Measurements from ENCODE around the gene PSAP.

DNA sequence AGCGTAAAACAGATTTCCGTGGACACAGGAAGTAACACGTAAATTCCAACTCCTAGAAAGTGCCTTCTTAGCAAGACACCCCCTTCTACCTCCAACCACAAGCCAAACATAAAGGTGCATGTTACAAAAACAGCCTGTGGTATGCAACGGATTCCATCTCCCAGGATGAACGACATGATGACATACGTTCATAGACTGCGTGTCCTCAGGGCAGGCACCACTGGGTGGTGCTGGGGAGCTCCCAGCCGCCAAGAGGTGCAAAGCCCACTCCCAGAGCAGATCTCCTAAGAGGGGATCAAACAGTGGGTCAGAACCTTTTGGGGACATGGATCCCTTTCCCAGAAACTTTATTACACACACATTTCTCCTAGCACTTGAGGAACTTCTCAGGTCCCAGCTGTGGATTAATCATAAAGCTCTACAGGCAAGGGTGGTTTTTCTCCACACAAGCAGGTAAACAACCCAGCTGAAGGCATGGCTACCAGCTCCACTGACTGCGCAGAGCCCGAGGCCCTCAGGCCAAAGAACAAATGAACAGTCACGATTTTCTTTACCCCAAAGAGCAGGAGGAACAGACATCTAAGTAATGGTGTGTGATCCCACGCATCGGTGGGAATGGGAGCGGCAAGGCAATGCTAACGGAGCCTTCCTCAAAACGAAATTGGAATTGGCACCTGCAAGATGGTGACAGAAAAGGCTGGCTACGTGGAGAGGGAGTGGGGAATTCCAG, 13.8 kb downstream of the PSAP start:
- TF ChIP-seq, protein P1, sequence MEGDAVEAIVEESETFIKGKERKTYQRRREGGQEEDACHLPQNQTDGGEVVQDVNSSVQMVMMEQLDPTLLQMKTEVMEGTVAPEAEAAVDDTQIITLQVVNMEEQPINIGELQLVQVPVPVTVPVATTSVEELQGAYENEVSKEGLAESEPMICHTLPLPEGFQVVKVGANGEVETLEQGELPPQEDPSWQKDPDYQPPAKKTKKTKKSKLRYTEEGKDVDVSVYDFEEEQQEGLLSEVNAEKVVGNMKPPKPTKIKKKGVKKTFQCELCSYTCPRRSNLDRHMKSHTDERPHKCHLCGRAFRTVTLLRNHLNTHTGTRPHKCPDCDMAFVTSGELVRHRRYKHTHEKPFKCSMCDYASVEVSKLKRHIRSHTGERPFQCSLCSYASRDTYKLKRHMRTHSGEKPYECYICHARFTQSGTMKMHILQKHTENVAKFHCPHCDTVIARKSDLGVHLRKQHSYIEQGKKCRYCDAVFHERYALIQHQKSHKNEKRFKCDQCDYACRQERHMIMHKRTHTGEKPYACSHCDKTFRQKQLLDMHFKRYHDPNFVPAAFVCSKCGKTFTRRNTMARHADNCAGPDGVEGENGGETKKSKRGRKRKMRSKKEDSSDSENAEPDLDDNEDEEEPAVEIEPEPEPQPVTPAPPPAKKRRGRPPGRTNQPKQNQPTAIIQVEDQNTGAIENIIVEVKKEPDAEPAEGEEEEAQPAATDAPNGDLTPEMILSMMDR (IDR thresholded peaks at IDR 0.05; ENCODE audit: low read depth, low read length), result peak; percentile 67
- TF ChIP-seq EZH2phosphoT487 (IDR thresholded peaks at IDR 0.05; ENCODE audit: low read depth), result no peak

Measured in OCI-LY3 (cell line).